ENCODE data around the gene ARID3A.

Gene ARID3A

DNA sequence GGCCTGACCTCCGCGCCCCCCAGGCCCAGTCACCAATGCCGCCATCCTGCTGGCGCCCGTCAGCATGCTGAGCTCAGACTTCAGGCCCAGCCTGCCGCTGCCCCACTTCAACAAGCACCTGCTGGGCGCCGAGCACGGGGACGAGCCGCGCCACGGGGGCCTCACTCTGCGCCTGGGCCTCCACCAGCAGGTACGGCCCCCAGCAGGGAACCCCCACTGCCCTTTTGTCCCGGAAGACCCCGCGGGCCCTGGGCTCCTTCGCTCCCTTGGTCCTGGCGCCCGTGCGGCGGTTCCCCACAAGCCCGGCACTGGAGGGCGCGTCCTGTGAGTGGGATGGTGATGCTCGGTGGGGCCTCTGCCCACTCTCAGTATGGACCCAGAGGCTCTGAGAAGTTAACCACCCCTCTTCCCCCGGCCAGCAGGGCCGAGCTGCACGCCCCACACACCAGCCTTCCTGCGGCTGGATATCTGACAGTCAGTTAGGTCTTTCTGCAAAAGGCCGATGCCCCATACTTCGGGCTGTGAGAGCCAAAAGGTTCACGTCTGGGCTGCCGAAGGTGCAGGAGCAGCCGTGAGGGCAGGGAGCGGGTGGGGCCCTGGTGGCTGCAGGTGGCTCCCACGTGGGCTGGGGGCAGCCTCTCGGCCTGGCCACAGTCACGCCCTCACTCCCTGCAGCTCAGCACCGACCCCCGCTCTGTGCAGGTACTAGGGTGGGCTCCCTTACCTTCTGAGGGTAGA is 66.3 kb downstream of the ARID3A start:
- Histone ChIP-seq H2AFZ (ENCODE audit: low read length) (no peak overlapping the region), H3K9ac (ENCODE audit: low read length) (no peak overlapping the region), H3K4me3 (ENCODE audit: low read length) (no peak overlapping the region), H3K9me2 (replicated peaks; ENCODE audit: insufficient read depth, low read length) (no peaks in the 10 kb centered on the region), H3K4me1 (ENCODE audit: low read length) (peaks cover 5% of the 10 kb centered on the region), H3K79me2 (ENCODE audit: low read length) (no peaks in the 10 kb centered on the region), H3F3A (ENCODE audit: insufficient read depth, low read length) (peaks cover 7% of the 10 kb centered on the region; the same call in 1 of the 2 replicates), H4K20me1 (ENCODE audit: insufficient read depth, low read length) (no peaks in the 10 kb centered on the region), H3K9me3 (replicated peaks; ENCODE audit: insufficient read depth, low read length) (no peaks in the 10 kb centered on the region), H3K36me3 (replicated peaks; ENCODE audit: insufficient read depth, low read length) (0 out of 2 replicates have a peak, but pooled peaks cover 5% of the 10 kb centered on the region), H3K4me2 (ENCODE audit: low read depth, low read length) (no peak overlapping the region), H3K27ac (ENCODE audit: low read length) (no peak overlapping the region), H3K27me3 (replicated peaks; ENCODE audit: insufficient read depth, low read length) (no peaks in the 10 kb centered on the region; the same call in 1 of the 2 replicates)
- DNase-seq = peak; percentile 18
- TF ChIP-seq, protein P1, sequence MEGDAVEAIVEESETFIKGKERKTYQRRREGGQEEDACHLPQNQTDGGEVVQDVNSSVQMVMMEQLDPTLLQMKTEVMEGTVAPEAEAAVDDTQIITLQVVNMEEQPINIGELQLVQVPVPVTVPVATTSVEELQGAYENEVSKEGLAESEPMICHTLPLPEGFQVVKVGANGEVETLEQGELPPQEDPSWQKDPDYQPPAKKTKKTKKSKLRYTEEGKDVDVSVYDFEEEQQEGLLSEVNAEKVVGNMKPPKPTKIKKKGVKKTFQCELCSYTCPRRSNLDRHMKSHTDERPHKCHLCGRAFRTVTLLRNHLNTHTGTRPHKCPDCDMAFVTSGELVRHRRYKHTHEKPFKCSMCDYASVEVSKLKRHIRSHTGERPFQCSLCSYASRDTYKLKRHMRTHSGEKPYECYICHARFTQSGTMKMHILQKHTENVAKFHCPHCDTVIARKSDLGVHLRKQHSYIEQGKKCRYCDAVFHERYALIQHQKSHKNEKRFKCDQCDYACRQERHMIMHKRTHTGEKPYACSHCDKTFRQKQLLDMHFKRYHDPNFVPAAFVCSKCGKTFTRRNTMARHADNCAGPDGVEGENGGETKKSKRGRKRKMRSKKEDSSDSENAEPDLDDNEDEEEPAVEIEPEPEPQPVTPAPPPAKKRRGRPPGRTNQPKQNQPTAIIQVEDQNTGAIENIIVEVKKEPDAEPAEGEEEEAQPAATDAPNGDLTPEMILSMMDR (IDR thresholded peaks at IDR 0.05; ENCODE audit: low read length) = no peak

DNA sequence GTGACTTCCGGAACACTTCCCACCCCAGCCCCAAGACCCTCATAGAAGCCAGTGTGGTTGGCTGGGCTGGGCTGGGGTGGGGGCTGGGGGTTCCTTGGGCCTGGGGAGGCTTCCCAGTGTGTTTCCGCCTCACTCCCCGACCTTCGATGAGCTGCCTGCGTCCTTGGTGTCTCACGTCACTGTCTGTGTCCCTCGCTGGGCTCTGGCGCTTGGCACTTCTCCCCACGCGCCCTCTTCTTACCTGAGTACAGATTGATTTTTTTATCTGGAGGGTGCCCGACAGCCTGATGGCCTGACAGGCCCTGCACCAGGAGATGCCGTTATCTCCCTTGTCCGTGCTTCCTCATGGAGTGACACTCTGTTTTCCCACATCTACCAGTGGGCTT is 66.8 kb downstream of the ARID3A start:
- Histone ChIP-seq H3K9me2 (replicated peaks; ENCODE audit: insufficient read depth, low read length) (no peaks in the 10 kb centered on the region), H2AFZ (ENCODE audit: low read length) (no peak overlapping the region), H3K4me1 (ENCODE audit: low read length) (peaks cover 5% of the 10 kb centered on the region), H3K9ac (ENCODE audit: low read length) (no peak overlapping the region), H3K36me3 (replicated peaks; ENCODE audit: insufficient read depth, low read length) (0 out of 2 replicates have a peak, but pooled peaks cover 5% of the 10 kb centered on the region), H3K79me2 (ENCODE audit: low read length) (no peaks in the 10 kb centered on the region), H3K4me2 (ENCODE audit: low read depth, low read length) (no peak overlapping the region), H3F3A (ENCODE audit: insufficient read depth, low read length) (peaks cover 7% of the 10 kb centered on the region; the same call in 1 of the 2 replicates), H3K4me3 (ENCODE audit: low read length) (no peak overlapping the region), H3K9me3 (replicated peaks; ENCODE audit: insufficient read depth, low read length) (no peaks in the 10 kb centered on the region), H4K20me1 (ENCODE audit: insufficient read depth, low read length) (no peaks in the 10 kb centered on the region), H3K27me3 (replicated peaks; ENCODE audit: insufficient read depth, low read length) (peaks cover 2% of the 10 kb centered on the region), H3K27ac (ENCODE audit: low read length) (no peak overlapping the region)
- TF ChIP-seq EZH2 (optimal IDR thresholded peaks at IDR 0.05; ENCODE audit: low read depth, low read length) = no peak
- TF ChIP-seq, protein P1 (IDR thresholded peaks at IDR 0.05; ENCODE audit: low read length) = no peak
- no peak for TF ChIP-seq EZH2phosphoT487 (IDR thresholded peaks at IDR 0.05; ENCODE audit: low read length)
- no peak for DNase-seq

DNA sequence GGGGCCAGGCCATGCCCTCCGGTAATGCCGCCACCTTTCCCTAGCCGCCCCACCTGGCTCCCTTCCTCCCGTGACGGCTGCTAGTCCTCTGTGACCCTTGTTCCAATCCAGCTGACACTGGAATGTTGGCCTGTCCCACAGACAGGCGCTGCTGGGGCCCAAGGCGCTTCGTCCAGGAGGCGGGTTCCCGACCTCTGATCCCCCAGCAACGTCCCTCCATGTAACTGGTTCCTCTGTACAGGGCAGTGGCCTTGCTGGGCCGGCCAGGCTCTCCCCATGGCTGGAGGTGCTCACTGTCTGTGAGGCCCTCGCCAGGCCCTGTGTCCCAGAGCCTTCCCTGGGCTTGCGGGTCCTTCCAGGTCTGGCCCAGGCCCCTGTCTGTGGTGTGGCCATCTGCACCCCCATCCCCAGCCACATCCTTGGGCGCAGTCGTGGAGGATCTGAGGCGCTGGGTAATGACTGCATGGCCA is 67.6 kb downstream of the ARID3A start:
- peaks cover 10% of the 10 kb centered on the region for H3K27me3 ChIP-seq (replicated peaks; ENCODE audit: insufficient read depth, low read length)

More for the DNA sequence above, 67.6 kb downstream of the ARID3A start:
- no peaks in the 10 kb centered on the region for H4K20me1 ChIP-seq (ENCODE audit: insufficient read depth, low read length)
- no peak overlapping the region for H3K4me2 ChIP-seq (ENCODE audit: low read depth, low read length)
- H3K27ac ChIP-seq (ENCODE audit: low read length) = no peak overlapping the region
- 0 out of 2 replicates have a peak, but pooled peaks cover 5% of the 10 kb centered on the region for H3K36me3 ChIP-seq (replicated peaks; ENCODE audit: insufficient read depth, low read length)
- no peaks in the 10 kb centered on the region for H3K9me3 ChIP-seq (replicated peaks; ENCODE audit: insufficient read depth, low read length)
- no peak overlapping the region for H3K4me3 ChIP-seq (ENCODE audit: low read length)
- H3F3A ChIP-seq (ENCODE audit: insufficient read depth, low read length) = peaks cover 7% of the 10 kb centered on the region; the same call in 1 of the 2 replicates
- no peaks in the 10 kb centered on the region for H3K79me2 ChIP-seq (ENCODE audit: low read length)
- peaks cover 5% of the 10 kb centered on the region for H3K4me1 ChIP-seq (ENCODE audit: low read length)
- no peak for TF ChIP-seq EZH2phosphoT487 (IDR thresholded peaks at IDR 0.05; ENCODE audit: low read length)
- no peak overlapping the region for H3K9ac ChIP-seq (ENCODE audit: low read length)
- H2AFZ ChIP-seq (ENCODE audit: low read length) = no peak overlapping the region
- no peak for DNase-seq
- H3K9me2 ChIP-seq (replicated peaks; ENCODE audit: insufficient read depth, low read length) = no peaks in the 10 kb centered on the region

All from MM.1S (cell line).